ENCODE results near the gene IKZF2. TPM values are rescaled to one million over a fixed set of nuclear protein-coding genes. Genes with fewer than 3 reads are reported as not detected.

Gene IKZF2
- total RNA-seq, 3 donors from 2014 or later: 5.6 to 11.1 (median 8.6) TPM

DNA sequence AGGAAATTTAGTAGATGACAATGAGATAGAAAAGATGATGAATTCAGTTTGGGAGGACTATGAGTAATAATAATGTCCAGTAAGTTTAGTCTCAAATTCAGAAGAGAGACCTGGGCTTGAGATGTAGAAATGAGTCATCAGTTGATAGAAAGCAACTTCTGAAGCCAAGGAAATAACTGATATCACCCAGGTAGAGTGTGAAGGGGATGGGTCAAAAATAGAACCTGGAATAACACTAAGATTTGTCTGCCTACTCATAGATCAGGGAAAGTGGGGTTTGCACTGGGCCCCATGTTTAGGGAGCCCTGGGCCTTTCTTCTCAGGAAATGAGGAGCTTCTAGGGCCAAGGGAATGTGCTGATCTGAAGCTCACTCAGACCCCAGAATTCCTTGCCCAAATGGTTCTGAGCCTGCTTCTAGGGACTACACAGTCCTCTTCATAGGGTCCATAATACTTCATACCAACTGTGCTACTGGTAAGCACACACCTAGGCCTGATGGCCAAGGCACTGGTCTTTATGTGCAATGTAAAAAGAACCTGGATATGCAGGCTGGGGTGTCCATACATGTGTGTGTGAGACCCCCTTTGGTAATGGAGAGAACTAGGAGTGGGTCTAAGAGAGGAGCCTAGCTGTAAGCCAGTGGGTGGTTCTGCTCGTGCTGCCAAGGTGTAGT, 141.2 kb downstream of the IKZF2 start:
- intact Hi-C loops (cut with DNase I, micrococcal nuclease): no loop called here
- Histone ChIP-seq H3K9me3 (no peaks in the 10 kb centered on the region), H3K4me1 (ENCODE audit: low read depth) (no peaks in the 10 kb centered on the region), H3K4me3 (no peak overlapping the region), H3K36me3 (ENCODE audit: low read depth) (no peaks in the 10 kb centered on the region)
- DNase-seq: no peak
- TF ChIP-seq, protein P1, sequence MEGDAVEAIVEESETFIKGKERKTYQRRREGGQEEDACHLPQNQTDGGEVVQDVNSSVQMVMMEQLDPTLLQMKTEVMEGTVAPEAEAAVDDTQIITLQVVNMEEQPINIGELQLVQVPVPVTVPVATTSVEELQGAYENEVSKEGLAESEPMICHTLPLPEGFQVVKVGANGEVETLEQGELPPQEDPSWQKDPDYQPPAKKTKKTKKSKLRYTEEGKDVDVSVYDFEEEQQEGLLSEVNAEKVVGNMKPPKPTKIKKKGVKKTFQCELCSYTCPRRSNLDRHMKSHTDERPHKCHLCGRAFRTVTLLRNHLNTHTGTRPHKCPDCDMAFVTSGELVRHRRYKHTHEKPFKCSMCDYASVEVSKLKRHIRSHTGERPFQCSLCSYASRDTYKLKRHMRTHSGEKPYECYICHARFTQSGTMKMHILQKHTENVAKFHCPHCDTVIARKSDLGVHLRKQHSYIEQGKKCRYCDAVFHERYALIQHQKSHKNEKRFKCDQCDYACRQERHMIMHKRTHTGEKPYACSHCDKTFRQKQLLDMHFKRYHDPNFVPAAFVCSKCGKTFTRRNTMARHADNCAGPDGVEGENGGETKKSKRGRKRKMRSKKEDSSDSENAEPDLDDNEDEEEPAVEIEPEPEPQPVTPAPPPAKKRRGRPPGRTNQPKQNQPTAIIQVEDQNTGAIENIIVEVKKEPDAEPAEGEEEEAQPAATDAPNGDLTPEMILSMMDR (IDR thresholded peaks at IDR 0.05): no peak
- ATAC-seq: no peak

DNA sequence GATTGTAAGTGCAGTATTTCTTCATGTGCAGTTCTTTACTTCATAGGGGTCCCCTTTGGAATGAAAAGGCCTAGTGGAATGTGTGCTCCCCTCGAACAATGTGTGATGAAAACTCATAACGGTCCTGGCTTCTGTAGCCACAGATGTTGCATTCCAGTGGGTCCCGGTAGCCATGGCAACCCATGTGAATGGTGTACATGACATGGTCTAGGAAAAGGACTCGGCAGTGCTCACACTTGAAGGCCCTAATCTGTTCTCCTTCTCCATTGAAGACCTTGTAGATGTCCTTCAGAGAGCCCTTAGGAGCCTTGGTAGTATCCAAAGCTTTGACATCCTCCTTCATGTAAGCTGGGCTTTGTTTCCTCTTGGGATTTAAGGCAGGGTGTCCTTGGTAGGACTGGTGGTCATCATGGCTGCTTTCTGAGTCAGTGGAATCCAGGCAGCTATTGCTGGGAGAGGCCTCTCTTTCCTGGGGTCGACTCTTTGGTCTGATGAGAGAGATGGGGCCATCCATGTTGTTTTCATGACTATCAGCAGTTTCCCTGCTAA, 144.0 kb downstream of the IKZF2 start:
- H3K4me3 ChIP-seq: no peak overlapping the region
- no peaks in the 10 kb centered on the region for H3K4me1 ChIP-seq (ENCODE audit: low read depth)
- H3K36me3 ChIP-seq (ENCODE audit: low read depth): no peaks in the 10 kb centered on the region
- no peak for DNase-seq
- intact Hi-C loops (cut with DNase I, micrococcal nuclease): no loop called here
- no peaks in the 10 kb centered on the region for H3K9me3 ChIP-seq
- TF ChIP-seq, protein P1 (IDR thresholded peaks at IDR 0.05): no peak
- ATAC-seq: no peak

DNA sequence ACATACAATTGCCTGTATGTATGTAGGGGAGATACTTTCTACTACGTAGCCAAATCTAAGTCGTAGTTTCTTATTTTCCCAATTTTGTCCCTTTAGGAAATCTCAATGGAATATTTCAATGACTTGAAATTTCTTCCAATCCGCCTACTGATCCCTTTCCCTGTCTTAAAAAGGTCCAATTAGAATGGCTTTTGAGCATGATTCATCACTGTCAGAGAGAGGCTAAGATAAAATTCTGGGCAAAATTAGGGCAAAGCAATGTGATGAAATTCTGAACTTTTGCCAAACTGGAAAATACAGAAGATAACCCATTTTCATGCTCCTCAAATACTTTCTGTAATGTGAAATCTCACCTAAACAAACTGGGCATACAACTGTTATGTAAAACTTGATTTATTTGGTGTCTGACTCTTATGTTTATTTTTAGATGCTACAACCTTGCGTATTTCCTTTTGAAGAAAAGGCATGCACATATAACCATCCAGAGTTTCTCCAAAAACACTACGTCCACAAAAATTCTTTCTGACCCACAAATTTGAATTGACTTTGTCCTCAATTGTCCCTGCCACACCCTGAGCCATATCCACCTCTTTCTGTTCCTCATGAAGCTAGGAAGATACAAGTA, 147.1 kb downstream of the IKZF2 start:
- intact Hi-C loops (cut with DNase I, micrococcal nuclease): no loop called here
- H3K9me3 ChIP-seq: no peaks in the 10 kb centered on the region
- no peak for DNase-seq
- TF ChIP-seq, protein P1 (IDR thresholded peaks at IDR 0.05): no peak
- no peak for ATAC-seq
- H3K36me3 ChIP-seq (ENCODE audit: low read depth): no peaks in the 10 kb centered on the region
- no peak overlapping the region for H3K4me3 ChIP-seq
- no peaks in the 10 kb centered on the region for H3K4me1 ChIP-seq (ENCODE audit: low read depth)

DNA sequence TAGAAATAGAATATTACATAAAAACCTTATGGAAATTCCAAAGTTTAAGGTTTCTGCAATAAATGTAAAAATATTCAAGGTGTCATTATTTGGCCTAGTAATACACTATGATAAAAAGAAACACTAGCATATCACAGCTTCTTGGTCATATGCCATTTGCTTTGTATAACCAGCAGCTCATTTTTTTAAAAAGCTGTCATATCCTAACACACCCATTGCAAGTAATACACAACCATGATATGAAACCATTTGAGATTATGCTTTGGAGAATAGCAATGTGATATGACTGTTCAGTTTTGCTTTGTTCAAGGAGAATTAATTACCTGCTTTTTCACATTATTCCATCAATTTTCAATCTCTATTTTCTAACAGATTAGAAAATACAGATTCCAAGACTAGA, 149.0 kb downstream of the IKZF2 start:
- Histone ChIP-seq H3K4me3 (no peak overlapping the region), H3K4me1 (ENCODE audit: low read depth) (no peaks in the 10 kb centered on the region), H3K9me3 (no peaks in the 10 kb centered on the region), H3K36me3 (ENCODE audit: low read depth) (no peaks in the 10 kb centered on the region)
- TF ChIP-seq, protein P1 (IDR thresholded peaks at IDR 0.05): no peak
- ATAC-seq (no peak), DNase-seq (no peak)
- intact Hi-C loops (cut with DNase I, micrococcal nuclease): no loop called here

DNA sequence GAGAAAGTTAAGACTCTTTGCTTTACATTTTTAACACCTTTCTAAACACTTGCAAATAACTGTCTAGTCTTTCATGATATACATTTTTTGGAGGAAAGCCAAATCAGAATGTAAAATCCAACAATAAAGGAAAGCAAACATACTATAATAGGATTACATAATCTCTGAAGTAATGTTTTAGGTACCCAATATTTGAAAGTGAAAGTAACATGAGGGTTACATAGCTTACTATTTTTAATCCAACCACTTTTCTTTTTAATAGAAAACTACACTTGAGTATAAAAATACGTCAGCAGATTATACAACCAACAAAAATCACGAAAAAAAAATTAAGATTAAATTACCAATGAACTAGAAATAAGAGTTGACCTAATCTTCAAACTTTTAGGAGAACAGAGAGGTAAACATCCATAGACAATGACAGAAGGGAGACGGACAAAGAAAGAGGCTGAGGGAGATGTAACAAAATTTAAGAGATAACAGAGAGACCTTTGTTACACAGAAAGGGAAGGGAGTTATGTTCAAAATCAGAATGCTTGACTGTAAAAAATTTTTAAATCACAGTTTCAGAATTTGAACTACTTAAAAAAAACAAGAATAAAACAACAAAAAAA, 150.0 kb downstream of the IKZF2 start:
- ATAC-seq: no peak
- no peaks in the 10 kb centered on the region for H3K4me1 ChIP-seq (ENCODE audit: low read depth)
- H3K36me3 ChIP-seq (ENCODE audit: low read depth): no peaks in the 10 kb centered on the region
- DNase-seq: no peak
- intact Hi-C loops (cut with DNase I, micrococcal nuclease): no loop called here
- no peaks in the 10 kb centered on the region for H3K9me3 ChIP-seq
- no peak overlapping the region for H3K4me3 ChIP-seq
- TF ChIP-seq, protein P1 (IDR thresholded peaks at IDR 0.05): no peak
